AG09309 (cell line): ENCODE data around the gene MKLN1.

Experiments used
- DNase-seq: peaks from one replicate; pipeline ENCODE4 v3.0.0-alpha.2; 2010; ENCODE audit warnings: low read depth
- H3K4me3 ChIP-seq: 2 replicates; pipeline ENCODE4 v1.5.1; 2011; ENCODE audit warnings: mild to moderate bottlenecking, low read depth, low read length, moderate library complexity; ENCODE audit not compliant: control insufficient read depth
- TF ChIP-seq, protein P1 (sequence below): IDR thresholded peaks from 2 replicates; pipeline ENCODE4 v1.5.1; 2011; ENCODE audit warnings: mild to moderate bottlenecking, low read depth, low read length, inconsistent platforms; ENCODE audit not compliant: insufficient read depth, control insufficient read depth; ENCODE audit errors: missing control alignments

The MKLN1 gene

GRCh38 chr7:131517218-131517923 is 189.7 kb downstream of the MKLN1 start:
- H3K4me3 ChIP-seq: no peak overlapping the region
- TF ChIP-seq, protein P1, sequence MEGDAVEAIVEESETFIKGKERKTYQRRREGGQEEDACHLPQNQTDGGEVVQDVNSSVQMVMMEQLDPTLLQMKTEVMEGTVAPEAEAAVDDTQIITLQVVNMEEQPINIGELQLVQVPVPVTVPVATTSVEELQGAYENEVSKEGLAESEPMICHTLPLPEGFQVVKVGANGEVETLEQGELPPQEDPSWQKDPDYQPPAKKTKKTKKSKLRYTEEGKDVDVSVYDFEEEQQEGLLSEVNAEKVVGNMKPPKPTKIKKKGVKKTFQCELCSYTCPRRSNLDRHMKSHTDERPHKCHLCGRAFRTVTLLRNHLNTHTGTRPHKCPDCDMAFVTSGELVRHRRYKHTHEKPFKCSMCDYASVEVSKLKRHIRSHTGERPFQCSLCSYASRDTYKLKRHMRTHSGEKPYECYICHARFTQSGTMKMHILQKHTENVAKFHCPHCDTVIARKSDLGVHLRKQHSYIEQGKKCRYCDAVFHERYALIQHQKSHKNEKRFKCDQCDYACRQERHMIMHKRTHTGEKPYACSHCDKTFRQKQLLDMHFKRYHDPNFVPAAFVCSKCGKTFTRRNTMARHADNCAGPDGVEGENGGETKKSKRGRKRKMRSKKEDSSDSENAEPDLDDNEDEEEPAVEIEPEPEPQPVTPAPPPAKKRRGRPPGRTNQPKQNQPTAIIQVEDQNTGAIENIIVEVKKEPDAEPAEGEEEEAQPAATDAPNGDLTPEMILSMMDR: no peak
- no peak for DNase-seq

- DNase-seq: no peak
- TF ChIP-seq, protein P1: no peak
- no peak overlapping the region for H3K4me3 ChIP-seq
These were observed 190.9 kb downstream of the MKLN1 start for GRCh38 chr7:131518626-131519025.

DNA sequence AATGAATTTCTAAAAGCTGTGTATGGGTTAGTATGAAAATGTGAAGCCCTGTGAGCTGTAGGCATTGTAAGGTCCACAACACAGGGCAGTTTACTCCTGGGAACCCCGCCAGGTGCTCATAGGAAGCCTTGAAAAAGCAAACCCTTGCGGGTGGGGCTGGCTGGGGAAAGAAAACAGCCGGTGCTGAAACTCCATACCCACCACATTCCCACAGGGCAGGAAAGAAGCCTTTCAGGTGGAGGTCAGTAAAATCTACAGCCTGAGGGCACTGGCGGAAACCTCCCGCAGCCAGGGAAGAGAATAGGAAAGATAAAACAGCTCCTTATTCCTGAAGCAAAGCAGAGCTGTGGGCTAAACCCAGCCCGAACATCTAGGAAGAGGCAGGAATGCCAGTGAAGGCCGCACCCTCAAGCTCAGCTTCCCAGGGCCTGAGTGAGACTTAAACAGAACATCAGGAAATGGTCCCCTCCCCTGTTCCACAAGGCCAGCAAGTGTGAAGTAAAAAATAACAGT is 194.0 kb downstream of the MKLN1 start:
- DNase-seq: no peak
- TF ChIP-seq, protein P1: no peak

DNA sequence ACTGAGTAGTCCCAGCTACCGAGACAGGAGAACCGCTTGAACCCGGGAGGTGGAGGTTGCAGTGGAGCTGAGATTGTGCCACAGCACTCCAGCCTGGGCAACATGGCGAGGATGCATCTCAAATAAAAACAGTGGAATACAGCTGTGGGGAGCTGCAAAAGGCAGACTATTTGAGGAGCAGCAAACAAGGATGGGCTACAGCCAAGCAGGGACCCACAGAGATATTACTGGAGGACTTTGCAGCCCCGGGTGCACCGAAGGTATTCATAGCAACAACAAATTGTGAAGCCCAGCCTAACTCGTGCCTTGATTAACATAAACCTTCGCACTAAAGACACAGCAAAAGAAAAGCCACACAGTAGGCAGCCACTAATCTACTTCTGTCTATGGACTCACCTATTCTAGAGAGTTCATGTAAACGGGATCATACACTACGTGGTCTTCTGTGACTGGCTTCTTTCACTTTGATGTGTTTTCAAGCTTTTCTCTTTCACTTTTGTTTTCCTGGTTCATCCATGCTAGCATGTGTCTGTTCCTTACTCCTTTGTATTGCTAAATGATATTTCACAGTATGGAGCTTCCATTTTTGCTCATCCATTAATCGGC is 194.8 kb downstream of the MKLN1 start:
- no peak for DNase-seq
- TF ChIP-seq, protein P1: no peak
- H3K4me3 ChIP-seq: no peak overlapping the region; the same call in 1 of the 2 replicates

More for the DNA sequence above, 194.0 kb downstream of the MKLN1 start:
- H3K4me3 ChIP-seq: no peak overlapping the region

DNA sequence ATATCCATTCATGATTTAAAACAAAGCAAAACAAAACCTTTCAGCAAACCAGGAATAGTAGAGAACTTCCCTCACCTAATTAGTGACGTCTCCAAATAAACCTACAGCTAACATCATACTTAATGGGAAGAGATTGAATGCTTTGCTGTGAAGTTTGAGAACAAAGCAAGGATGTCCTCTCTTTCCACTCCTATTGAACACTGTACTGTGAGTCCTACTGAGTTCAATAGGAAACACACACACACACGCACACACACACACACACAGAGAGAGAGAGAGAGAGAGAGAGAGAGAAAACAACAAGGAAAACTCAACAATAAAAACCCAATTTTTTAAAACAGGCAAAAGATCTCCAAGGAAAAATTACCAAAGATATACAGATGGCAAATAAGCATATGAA is 196.4 kb downstream of the MKLN1 start:
- TF ChIP-seq, protein P1: no peak
- H3K4me3 ChIP-seq: no peak overlapping the region
- DNase-seq: no peak

DNA sequence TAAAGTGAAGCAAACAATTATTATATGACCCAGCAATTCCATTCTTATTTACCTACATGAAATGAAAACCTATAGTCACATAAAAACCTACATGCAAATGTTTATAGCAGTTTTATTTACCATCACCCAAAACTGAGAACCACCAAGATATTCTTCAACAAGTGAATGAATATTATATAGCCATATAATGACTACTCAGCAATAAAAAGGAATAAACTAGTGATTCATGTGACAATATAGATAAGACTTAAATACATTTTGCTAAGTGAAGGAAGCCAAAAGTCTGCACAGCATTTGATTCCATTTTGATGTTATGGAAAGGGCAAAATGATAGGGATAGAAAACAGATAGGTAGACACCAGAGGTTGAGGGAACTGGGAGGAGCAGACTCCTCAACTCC is 197.0 kb downstream of the MKLN1 start:
- TF ChIP-seq, protein P1: no peak
- no peak overlapping the region for H3K4me3 ChIP-seq
- DNase-seq: no peak
